DMS79 treated with DMSO at 0.1 percent for 48 hours (cell line): ENCODE results near the gene SPESP1.

ENCODE experiments used
- DNase-seq: peaks from one replicate; lab custom pipeline; 2025; lab: John Stamatoyannopoulos, UW

The SPESP1 gene

DNA sequence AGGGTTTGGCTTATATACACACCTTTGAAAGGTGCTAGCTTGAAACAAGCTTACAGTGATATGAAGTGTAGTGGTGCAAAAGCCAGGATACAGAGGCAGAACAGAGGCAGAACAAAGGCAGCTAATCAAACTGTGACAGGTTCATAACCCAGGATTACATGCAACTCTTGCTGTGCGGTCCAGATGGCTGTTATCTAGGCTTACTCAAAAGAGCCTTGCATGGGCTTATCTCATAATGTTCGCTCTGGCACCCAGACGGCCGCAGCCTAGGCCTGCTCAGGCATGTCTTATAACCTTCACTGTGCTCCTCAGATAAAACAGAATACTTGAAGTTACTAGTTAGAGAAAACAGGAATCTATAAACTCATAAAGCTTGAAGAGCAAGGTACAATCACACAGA lies 61.4 kb downstream of the SPESP1 start:
- peak; percentile 5 for DNase-seq

- no peak for DNase-seq
Observed at GRCh38 chr15:68992696-68993095, 62.4 kb downstream of the SPESP1 start.

GRCh38 chr15:68993276-68993675 lies 63.0 kb downstream of the SPESP1 start:
- no peak for DNase-seq

DNA sequence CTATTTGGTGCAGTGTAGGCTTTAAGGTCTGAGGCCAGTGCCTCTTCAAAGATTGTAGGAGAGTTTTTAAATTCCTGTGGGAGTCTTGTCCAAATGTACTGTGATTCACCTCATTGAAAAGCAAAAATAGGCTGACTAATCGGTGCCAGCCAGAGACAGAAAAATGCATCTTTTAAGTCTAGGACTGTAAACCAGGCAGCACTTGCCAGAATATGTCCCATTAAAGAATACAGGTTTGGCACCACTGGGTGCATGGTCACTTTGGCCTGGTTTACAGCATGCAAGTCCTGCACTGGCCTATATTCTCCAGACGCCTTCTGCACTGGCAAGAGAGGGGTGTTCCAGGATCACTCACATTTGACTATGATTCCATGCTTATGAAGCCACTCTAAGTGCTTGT lies 63.8 kb downstream of the SPESP1 start:
- DNase-seq = no peak

DNA sequence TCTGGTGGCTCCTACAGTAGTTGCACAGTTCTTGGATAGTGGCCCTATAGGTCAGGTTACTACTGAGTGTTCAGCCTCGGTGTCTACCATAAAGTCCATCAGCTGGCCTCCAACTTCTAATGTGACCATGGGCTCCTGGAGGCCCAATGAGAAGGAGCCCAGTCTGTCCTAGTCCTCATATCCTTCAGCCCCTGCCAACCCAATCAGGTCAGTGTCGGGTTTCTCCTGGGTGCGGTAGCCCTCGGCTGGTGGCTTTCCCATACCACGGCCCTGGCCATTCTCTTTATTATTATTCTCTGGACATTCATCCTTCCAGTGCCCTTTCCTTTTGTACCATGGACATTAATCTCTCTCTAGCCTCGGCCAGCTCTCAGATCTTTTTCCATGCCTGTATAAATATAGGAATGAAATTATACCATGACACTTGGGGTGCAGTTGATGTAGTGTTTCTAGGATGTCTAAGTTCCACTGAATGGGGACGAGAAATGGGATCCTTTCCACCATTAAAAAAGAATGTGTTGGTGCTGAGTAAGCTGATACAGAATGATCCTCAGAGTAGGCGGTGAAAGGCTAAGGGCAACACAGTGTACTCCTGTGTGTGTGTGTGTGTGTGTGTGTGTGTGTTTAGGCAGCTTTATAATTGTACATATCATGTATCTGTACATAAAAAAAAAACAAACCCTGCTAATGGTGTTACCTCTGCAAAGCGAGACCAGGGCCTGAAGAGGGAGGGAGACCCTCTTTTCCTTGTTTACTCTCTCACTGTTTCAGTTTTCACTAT lies 64.8 kb downstream of the SPESP1 start:
- DNase-seq = no peak
